Frontal cortex (tissue), 4 donors: Measurements from ENCODE around the gene CFAP20. TPM values are rescaled to one million over a fixed set of nuclear protein-coding genes. Genes with fewer than 3 reads are reported as not detected.

Experiments
- DNase-seq, 2 donors: peaks; one replicate each; pipeline ENCODE4 v3.0.0; 2012; ENCODE audit warnings: low spot score in 2 of 2
- FAIRE-seq: peaks from 2 replicates; lab custom pipeline; 2012; peaks lifted over from hg19 to GRCh38; lab: Jason Lieb, UNC
- total RNA-seq: library from RNA; depleted of rRNA; stranded (reverse); fragments of >200 nt; gene quantifications from one replicate; pipeline ENCODE4 v1.2.3, GENCODE V29; 2014
- donor health status: control.
- donor health status: control.
- donor health status: control.

CFAP20 gene
- total RNA-seq, result 93.8 TPM

GRCh38 chr16:58129097-58129936 is at the start of gene CFAP20:
Gene CFAP20 (minus strand): TSS chr16:58129381. CDS start chr16:58129115, 266 bp downstream.
- DNase-seq, result peak; percentile 82 to 88
- peak; percentile 45 for FAIRE-seq

- no peak for DNase-seq
- FAIRE-seq, result no peak
Observed at GRCh38 chr16:58177353-58177710, 48.2 kb upstream of the CFAP20 start.

GRCh38 chr16:58176608-58177352 is 47.6 kb upstream of the CFAP20 start:
- no peak for FAIRE-seq

GRCh38 chr16:58170223-58170622 is 41.0 kb upstream of the CFAP20 start:
- DNase-seq (no peak), FAIRE-seq (no peak)

More at GRCh38 chr16:58176608-58177352, 47.6 kb upstream of the CFAP20 start:
- no peak for DNase-seq

GRCh38 chr16:58160855-58161254 is 31.7 kb upstream of the CFAP20 start:
- DNase-seq, result no peak
- FAIRE-seq, result no peak

- no peak for FAIRE-seq
- DNase-seq, result peak in 1 of 2 donors; percentile 16
Observed at GRCh38 chr16:58158725-58159124, 29.5 kb upstream of the CFAP20 start.

GRCh38 chr16:58157951-58158540 is 28.9 kb upstream of the CFAP20 start:
- no peak for FAIRE-seq

GRCh38 chr16:58157239-58157638 is 28.1 kb upstream of the CFAP20 start:
- FAIRE-seq (no peak), DNase-seq (no peak)

More at GRCh38 chr16:58157951-58158540, 28.9 kb upstream of the CFAP20 start:
- DNase-seq, result no peak

GRCh38 chr16:58155839-58156238 is 26.7 kb upstream of the CFAP20 start:
- FAIRE-seq, result no peak
- no peak for DNase-seq

- FAIRE-seq, result no peak
- no peak for DNase-seq
Observed at GRCh38 chr16:58154345-58154744, 25.2 kb upstream of the CFAP20 start.

- no peak for DNase-seq
- FAIRE-seq, result no peak
Observed at GRCh38 chr16:58152246-58152868, 23.2 kb upstream of the CFAP20 start.

- FAIRE-seq, result no peak
Observed at GRCh38 chr16:58148526-58148925, 19.3 kb upstream of the CFAP20 start.

GRCh38 chr16:58148099-58148498 is 18.9 kb upstream of the CFAP20 start:
- FAIRE-seq (no peak), DNase-seq (no peak)

More at GRCh38 chr16:58148526-58148925, 19.3 kb upstream of the CFAP20 start:
- no peak for DNase-seq

GRCh38 chr16:58138852-58139251 is 9.7 kb upstream of the CFAP20 start:
- DNase-seq (no peak), FAIRE-seq (no peak)

- DNase-seq, result no peak
- no peak for FAIRE-seq
Observed at GRCh38 chr16:58137581-58137980, 8.4 kb upstream of the CFAP20 start.

GRCh38 chr16:58128711-58129096 is 477 bp downstream of the CFAP20 start:
- no peak for DNase-seq
- FAIRE-seq, result no peak

- FAIRE-seq (no peak), DNase-seq (no peak)
Observed at GRCh38 chr16:58128181-58128631, 975 bp downstream of the CFAP20 start.

- no peak for FAIRE-seq
- no peak for DNase-seq
Observed at GRCh38 chr16:58127634-58128033, 1.5 kb downstream of the CFAP20 start.

- no peak for FAIRE-seq
- no peak for DNase-seq
Observed at GRCh38 chr16:58127033-58127556, 2.1 kb downstream of the CFAP20 start.

- DNase-seq (no peak), FAIRE-seq (no peak)
Observed at GRCh38 chr16:58126451-58126961, 2.7 kb downstream of the CFAP20 start.
